GM10266 (cell line): ENCODE results near the gene LKAAEAR1.
A peak's percentile ranks its signal among the peaks of the same experiment; 100 is the strongest.

ENCODE experiments used
- DNase-seq: peaks from one replicate; pipeline ENCODE4 v3.0.0; 2012; ENCODE audit errors: extremely low spot score
- TF ChIP-seq, protein P1 (sequence below): IDR thresholded peaks from 2 replicates; pipeline ENCODE4 v1.5.1; 2012; ENCODE audit warnings: mild to moderate bottlenecking, low read depth; ENCODE audit not compliant: control insufficient read depth, insufficient read depth; ENCODE audit errors: missing control alignments

LKAAEAR1 gene

DNA sequence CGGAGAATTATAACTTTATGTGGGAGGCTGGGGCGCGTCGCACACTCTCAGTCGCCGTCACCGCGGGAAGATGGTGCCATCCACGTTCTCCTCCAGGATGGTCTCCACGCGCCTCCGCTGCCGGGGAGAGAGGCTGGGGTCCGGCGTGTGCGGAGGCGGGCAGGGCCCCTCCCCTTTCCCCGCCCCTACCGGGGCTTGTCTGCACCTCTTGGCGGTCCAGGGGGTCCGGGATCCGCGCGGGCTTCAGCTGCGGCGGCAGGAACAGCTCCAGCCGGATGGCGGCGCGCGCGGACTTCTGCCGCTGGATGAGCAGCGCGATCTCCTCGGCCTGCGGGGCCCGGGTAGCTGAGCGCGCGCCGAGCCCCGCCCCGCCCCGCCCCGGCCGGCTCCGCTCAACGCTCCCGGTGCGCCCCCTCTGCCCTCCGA, 807 bp downstream of the LKAAEAR1 start:
- TF ChIP-seq, protein P1, sequence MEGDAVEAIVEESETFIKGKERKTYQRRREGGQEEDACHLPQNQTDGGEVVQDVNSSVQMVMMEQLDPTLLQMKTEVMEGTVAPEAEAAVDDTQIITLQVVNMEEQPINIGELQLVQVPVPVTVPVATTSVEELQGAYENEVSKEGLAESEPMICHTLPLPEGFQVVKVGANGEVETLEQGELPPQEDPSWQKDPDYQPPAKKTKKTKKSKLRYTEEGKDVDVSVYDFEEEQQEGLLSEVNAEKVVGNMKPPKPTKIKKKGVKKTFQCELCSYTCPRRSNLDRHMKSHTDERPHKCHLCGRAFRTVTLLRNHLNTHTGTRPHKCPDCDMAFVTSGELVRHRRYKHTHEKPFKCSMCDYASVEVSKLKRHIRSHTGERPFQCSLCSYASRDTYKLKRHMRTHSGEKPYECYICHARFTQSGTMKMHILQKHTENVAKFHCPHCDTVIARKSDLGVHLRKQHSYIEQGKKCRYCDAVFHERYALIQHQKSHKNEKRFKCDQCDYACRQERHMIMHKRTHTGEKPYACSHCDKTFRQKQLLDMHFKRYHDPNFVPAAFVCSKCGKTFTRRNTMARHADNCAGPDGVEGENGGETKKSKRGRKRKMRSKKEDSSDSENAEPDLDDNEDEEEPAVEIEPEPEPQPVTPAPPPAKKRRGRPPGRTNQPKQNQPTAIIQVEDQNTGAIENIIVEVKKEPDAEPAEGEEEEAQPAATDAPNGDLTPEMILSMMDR, result peak; percentile 88
- peak; percentile 86 for DNase-seq

DNA sequence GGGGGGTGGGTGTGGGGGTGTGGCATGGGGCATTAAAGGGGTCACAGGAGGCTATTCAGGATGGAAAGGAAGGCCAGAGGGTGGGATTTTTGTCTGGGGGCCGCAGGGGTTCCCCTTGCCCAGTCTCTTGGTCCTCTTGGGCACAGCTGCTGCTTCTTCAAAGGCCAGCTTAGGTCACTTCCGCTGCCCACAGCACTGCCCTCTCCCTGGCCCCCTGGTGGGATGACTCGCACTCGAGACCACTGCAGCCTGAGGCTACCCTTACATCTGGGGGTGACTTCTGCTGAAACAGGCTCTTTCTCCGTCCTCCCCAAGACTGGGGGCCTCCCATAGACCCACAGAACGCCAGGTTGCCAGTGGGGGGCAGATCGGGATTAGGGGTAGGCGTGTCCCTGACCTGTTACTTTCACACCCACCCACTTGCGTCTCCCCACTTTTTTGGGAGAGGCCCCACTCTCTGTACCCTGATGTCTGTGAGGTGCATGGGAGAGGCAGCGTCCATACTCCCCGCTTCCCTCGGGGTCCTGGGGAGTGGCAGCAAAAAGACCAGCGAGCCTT, 1.3 kb downstream of the LKAAEAR1 start:
- TF ChIP-seq, protein P1, result no peak

DNA sequence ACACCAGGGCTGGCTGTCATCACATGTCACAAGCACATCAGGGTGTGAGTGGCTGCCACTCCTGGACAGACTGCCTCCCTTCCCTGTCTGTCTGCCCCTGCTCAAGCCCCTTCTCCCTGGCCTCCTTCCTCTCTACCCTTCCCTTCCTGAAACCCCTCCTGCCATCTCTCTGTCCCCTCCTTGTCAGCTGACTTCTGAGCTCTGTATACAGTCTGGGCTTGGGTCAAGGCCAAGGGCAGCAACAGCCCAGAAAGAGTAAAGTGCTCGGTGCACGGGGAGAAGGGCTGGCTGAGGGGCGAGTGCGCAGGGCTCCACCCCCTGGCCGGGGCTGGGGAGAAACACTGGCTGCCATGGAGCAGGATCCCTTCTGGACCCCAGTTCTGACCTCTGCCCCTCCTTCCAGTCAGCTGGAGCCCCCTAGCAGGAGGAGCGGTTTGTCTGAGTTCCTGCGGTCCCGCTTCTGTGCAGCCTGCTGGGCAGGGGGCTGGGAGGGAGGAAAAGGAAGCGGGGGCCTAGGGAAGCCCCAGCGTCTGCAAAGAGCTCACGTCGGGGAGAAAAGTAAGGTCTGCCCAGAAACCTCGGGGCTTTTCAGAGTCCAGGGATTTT, 2.0 kb downstream of the LKAAEAR1 start:
- DNase-seq, result no peak
- TF ChIP-seq, protein P1, result no peak

More for the DNA sequence above, 1.3 kb downstream of the LKAAEAR1 start:
- DNase-seq, result no peak

DNA sequence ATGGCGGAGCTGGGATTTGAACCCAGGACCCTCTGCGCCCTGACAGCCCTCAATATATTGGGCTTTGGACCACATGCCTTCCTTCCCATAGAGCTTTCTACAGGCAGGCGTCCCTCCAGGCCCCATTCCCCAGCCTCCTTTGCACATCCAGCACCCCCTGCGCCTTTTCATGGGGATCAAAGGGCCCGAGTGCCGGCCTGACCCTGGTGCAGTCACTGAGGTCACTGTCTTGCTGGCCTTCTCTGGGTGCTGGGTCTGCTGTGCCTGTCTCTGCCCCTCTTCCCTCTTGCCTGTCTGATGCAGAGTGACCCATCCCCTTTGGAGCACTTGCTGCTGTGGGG, 2.6 kb downstream of the LKAAEAR1 start:
- no peak for DNase-seq
- TF ChIP-seq, protein P1, result no peak

DNA sequence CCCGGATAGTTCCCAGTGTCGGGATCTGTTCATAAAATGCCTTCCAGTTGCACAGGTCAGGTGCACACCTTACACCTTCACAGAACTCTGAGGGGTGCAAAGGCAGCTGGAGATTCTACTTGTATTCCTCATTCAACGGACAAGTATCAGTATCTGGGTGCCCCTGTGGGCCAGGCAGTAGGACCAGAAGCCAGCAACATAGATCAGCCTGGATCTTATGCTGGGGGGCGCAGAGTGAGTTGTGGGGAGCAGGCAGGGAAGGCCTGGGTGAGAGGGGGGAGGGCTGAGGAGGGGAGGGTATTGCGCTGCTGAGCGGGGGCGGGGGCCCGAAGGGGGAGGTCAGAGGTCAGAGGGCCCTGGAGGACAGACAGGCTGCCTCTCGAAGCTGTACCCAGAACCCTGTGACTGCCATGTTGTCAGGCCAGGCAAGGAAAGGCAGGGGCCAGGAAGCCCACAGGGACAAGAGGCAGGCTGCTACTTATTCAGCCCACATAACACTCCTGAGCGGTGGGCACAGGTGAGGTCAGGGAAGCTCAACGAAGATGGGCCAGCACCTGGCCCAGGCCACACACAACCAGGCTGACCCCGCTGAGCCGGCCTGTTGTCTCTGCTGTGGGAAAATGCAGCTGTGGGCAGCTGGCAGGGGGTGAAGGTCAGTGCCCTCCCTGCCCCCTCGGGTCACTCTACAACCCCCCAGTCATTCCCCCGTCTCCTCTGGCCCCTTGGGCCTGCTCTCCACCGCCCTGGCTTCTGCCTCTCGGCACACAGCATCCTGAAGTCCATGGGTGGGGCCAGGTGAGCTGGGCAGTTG, 3.2 kb downstream of the LKAAEAR1 start:
- no peak for DNase-seq
- TF ChIP-seq, protein P1, result no peak

DNA sequence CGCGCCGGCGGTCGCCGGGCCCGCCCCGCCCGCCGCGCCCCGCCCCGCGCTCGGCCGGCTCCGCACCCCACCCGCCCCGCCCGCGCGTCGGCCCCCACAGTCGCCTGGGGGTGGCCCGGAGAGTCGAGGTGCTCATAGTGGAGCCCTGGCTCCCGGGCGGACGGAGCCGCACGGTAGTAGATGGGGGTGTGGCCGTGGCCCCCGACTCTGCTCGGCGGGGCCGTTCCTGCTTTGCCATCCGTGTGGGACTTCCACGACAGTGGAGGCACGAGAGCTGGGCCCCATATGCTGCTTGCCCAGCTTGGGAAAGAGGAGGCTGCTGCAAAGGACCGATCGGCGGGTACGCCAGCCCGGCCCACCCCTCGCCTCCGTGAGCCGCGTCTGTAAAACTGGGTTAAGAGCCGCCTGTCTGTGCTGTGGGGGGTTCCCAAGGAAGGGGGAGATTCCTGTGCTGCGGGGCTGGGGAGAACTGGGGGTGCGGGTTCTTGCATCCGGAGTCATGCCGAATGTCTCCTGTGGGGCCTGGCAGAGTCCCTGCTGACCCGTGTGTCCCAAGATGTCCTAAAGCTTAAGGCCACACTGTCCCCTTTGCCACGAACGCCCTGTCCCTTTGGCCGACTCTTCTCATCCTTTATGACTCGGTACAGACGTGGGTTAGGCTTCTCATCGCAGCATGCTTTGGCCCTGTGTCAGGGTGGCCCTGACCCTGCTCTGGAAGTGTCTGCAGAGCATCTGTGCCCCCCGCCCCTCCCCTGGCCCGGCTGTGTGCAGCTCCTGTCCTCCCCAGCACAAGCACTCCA, 4.0 kb downstream of the LKAAEAR1 start, which contains the start of gene OPRL1:
Gene OPRL1, plus strand, starts transcription at position 70 of the 800 bp plus-strand sequence. CDS start 12,639 bp downstream, outside the sequence.
- TF ChIP-seq, protein P1, result no peak
- no peak for DNase-seq
